Activated CD8-positive, alpha-beta T cell treated with anti-CD3 and anti-CD28 coated beads for 36 hours (primary cell): ENCODE measurements around the gene FIBIN. TPM values are rescaled to one million over a fixed set of nuclear protein-coding genes. Genes with fewer than 3 reads are reported as not detected.

Experiments
- ATAC-seq: fragments of 200-7000 bp; cut with Tn5 transposase; one replicate; pipeline ENCODE4 v1.10.0; 2021; ENCODE audit warnings: mild to moderate bottlenecking, moderate library complexity
- CTCF ChIA-PET: fragments of 350-600 bp; sonication (Branson Sonifier 250); formaldehyde crosslinking; loops from one replicate; lab custom pipeline; 2021; ENCODE audit warnings: antibody characterized with exemption; lab: Charles Lee
- POLR2A ChIA-PET: fragments of 350-600 bp; sonication (Branson Sonifier 250); formaldehyde crosslinking; loops from one replicate; lab custom pipeline; 2021; ENCODE audit warnings: antibody characterized with exemption; lab: Charles Lee
- DNase-seq: peaks from one replicate; pipeline ENCODE4 v3.0.0-alpha.2; 2020
- H3K27ac Mint-ChIP-seq: one replicate; pipeline ENCODE4 v1.8.0; 2021; ENCODE audit warnings: mild to moderate bottlenecking, mixed read lengths
- H3K27me3 Mint-ChIP-seq: one replicate; pipeline ENCODE4 v1.8.0; 2021; ENCODE audit warnings: mixed read lengths
- H3K36me3 Mint-ChIP-seq: one replicate; pipeline ENCODE4 v1.8.0; 2021; ENCODE audit warnings: low read depth, mixed read lengths
- H3K4me1 Mint-ChIP-seq: one replicate; pipeline ENCODE4 v1.8.0; 2021; ENCODE audit warnings: low read depth, mixed read lengths
- H3K4me3 Mint-ChIP-seq: one replicate; pipeline ENCODE4 v1.8.0; 2021; ENCODE audit warnings: mild to moderate bottlenecking, moderate library complexity, mixed read lengths
- H3K9me3 Mint-ChIP-seq: one replicate; pipeline ENCODE4 v1.8.0; 2021; ENCODE audit warnings: mixed read lengths
- CTCF ChIP-seq: fragments of 200-600 bp; IDR thresholded peaks from one replicate; pipeline ENCODE4 v1.8.0; 2022; ENCODE audit warnings: antibody characterized with exemption, mild to moderate bottlenecking
- intact Hi-C: fragments of 100-400 bp; cut with micrococcal nuclease; formaldehyde crosslinking; loops from one replicate; pipeline ENCODE4 v1.10.0; 2022
- total RNA-seq, 2 experiments: library from RNA; stranded (reverse); gene quantifications; one replicate each; pipeline ENCODE4 v1.2.3, GENCODE V29; 2021

Gene FIBIN
- total RNA-seq, result not detected

GRCh38 chr11:26993965-26994457 lies at the start of gene FIBIN:
FIBIN (plus strand) TSS chr11:26994112; CDS start chr11:26994527, 415 bp downstream.
- no peak for TF ChIP-seq CTCF
- Mint-ChIP-seq H3K36me3 (no peaks in the 10 kb centered on the region), H3K4me1 (no peaks in the 10 kb centered on the region), H3K27me3 (no peaks in the 10 kb centered on the region), H3K4me3 (no peak within 1 kb of the TSS), H3K9me3 (no peaks in the 10 kb centered on the region), H3K27ac (no peak within 1 kb of the TSS)
- ATAC-seq (no peak), DNase-seq (no peak)
- intact Hi-C loops, result no loop called here
- CTCF ChIA-PET, result interaction anchor here (1.1 kb wide), 1 partner anchor 185 kb away, joined by 3 read pairs; no protein-coding TSS in a partner anchor
- POLR2A ChIA-PET, result no interaction called here

- CTCF ChIA-PET, result no interaction called here
- peaks cover 4% of the 10 kb centered on the region for H3K9me3 Mint-ChIP-seq
- no peaks in the 10 kb centered on the region for H3K36me3 Mint-ChIP-seq
Observed at GRCh38 chr11:26944866-26945664, 48.8 kb upstream of the FIBIN start.

GRCh38 chr11:26946257-26946716 lies 47.6 kb upstream of the FIBIN start:
- no peak for TF ChIP-seq CTCF
- Mint-ChIP-seq H3K4me1 (no peaks in the 10 kb centered on the region), H3K27ac (no peak overlapping the region), H3K9me3 (peaks cover 6% of the 10 kb centered on the region), H3K36me3 (no peaks in the 10 kb centered on the region), H3K27me3 (no peaks in the 10 kb centered on the region), H3K4me3 (no peak overlapping the region)
- intact Hi-C loops, result no loop called here
- ChIA-PET POLR2A (no interaction called here), CTCF (no interaction called here)
- DNase-seq (no peak), ATAC-seq (no peak)

More at GRCh38 chr11:26944866-26945664, 48.8 kb upstream of the FIBIN start:
- no peaks in the 10 kb centered on the region for H3K27me3 Mint-ChIP-seq
- no peak for ATAC-seq
- no peak for TF ChIP-seq CTCF
- H3K4me3 Mint-ChIP-seq, result no peak overlapping the region
- H3K4me1 Mint-ChIP-seq, result no peaks in the 10 kb centered on the region
- no peak for DNase-seq
- POLR2A ChIA-PET, result no interaction called here
- intact Hi-C loops, result no loop called here
- no peak overlapping the region for H3K27ac Mint-ChIP-seq

GRCh38 chr11:26947379-26947844 lies 46.5 kb upstream of the FIBIN start:
- ATAC-seq (no peak), DNase-seq (no peak)
- H3K27me3 Mint-ChIP-seq, result no peaks in the 10 kb centered on the region
- no peak overlapping the region for H3K27ac Mint-ChIP-seq
- ChIA-PET POLR2A (no interaction called here), CTCF (interaction anchor here (1.3 kb wide), 1 partner anchor 43 kb away, joined by 3 read pairs; no protein-coding TSS in a partner anchor)
- H3K36me3 Mint-ChIP-seq, result no peaks in the 10 kb centered on the region
- intact Hi-C loops, result no loop called here
- peaks cover 6% of the 10 kb centered on the region for H3K9me3 Mint-ChIP-seq
- H3K4me1 Mint-ChIP-seq, result no peaks in the 10 kb centered on the region
- TF ChIP-seq CTCF, result no peak
- no peak overlapping the region for H3K4me3 Mint-ChIP-seq
